Measurements from ENCODE around the gene CMTR2.

The CMTR2 gene

DNA sequence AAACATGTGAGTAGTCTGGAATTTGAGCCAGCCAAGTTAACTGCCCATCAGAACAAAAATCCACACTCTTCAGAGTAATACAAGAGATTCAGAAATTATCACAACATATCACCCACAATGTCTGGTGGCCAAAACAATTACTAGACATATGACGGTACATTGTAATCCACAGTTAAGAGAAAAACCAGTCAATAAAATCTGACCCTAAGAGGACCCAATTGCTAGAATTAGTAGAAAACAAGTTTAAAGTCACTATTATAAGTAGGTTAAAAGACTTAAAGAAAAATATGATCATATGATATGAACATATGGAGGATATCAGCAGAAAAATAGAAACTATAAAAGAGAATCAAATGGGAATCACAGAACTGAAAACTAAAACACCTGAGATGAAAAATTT is 15.8 kb downstream of the CMTR2 start:
- TF ChIP-seq, protein P1, sequence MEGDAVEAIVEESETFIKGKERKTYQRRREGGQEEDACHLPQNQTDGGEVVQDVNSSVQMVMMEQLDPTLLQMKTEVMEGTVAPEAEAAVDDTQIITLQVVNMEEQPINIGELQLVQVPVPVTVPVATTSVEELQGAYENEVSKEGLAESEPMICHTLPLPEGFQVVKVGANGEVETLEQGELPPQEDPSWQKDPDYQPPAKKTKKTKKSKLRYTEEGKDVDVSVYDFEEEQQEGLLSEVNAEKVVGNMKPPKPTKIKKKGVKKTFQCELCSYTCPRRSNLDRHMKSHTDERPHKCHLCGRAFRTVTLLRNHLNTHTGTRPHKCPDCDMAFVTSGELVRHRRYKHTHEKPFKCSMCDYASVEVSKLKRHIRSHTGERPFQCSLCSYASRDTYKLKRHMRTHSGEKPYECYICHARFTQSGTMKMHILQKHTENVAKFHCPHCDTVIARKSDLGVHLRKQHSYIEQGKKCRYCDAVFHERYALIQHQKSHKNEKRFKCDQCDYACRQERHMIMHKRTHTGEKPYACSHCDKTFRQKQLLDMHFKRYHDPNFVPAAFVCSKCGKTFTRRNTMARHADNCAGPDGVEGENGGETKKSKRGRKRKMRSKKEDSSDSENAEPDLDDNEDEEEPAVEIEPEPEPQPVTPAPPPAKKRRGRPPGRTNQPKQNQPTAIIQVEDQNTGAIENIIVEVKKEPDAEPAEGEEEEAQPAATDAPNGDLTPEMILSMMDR (IDR thresholded peaks at IDR 0.05): no peak
- DNase-seq: no peak
- Mint-ChIP-seq H3K4me3 (no peak overlapping the region), H3K36me3 (ENCODE audit: low read depth) (peaks cover 10% of the 10 kb centered on the region), H3K27me3 (ENCODE audit: low read depth, poor library complexity) (peaks cover 9% of the 10 kb centered on the region), H3K4me1 (no peaks in the 10 kb centered on the region), H3K9me3 (peaks cover 25% of the 10 kb centered on the region), H3K27ac (no peak overlapping the region)

DNA sequence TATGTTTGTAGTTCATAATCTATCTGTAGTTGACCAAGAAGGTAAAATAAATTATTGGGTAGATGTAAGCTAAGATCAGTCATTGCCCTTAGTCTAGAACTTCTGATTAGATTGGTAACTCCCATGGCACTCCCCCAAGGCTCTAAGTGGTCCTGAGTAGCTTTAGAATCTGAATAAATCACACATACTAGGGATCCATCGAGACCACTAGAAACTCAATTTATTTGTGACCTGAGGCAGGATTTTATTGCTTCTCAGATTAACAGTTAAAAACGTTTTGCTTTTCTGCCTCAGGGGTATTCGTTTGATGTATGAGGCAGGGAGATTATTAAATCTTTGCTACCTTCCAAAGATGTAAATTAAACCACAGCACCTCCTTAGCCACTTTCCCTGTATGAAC is 24.9 kb downstream of the CMTR2 start:
- DNase-seq: no peak
- H3K9me3 Mint-ChIP-seq: peaks cover 4% of the 10 kb centered on the region
- TF ChIP-seq, protein P1 (IDR thresholded peaks at IDR 0.05): no peak
- no peak overlapping the region for H3K27ac Mint-ChIP-seq
- H3K4me3 Mint-ChIP-seq: no peak overlapping the region
- peaks cover 4% of the 10 kb centered on the region for H3K27me3 Mint-ChIP-seq (ENCODE audit: low read depth, poor library complexity)
- H3K4me1 Mint-ChIP-seq: no peaks in the 10 kb centered on the region
- H3K36me3 Mint-ChIP-seq (ENCODE audit: low read depth): no peaks in the 10 kb centered on the region

DNA sequence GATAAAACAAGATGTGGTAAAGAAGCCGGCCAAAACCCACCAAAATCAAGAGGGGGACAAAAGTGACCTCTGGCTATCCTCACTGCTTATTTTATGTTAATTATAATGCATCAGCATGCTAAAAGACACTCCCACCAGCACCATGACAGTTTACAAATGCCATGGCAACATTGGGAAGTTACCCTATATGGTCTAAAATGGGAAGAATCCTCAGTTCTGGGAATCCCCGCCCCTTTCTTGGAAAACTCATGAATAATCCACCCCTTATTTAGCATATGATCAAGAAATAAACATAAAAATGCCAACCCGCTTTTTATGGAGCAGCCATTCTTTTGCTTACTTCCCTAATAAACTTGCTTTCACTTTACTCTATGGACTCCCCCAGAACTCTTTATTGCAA is 25.6 kb downstream of the CMTR2 start:
- TF ChIP-seq, protein P1 (IDR thresholded peaks at IDR 0.05): no peak
- H3K27ac Mint-ChIP-seq: no peak overlapping the region
- H3K27me3 Mint-ChIP-seq (ENCODE audit: low read depth, poor library complexity): peaks cover 4% of the 10 kb centered on the region
- H3K4me3 Mint-ChIP-seq: no peak overlapping the region
- no peaks in the 10 kb centered on the region for H3K36me3 Mint-ChIP-seq (ENCODE audit: low read depth)
- no peak for DNase-seq
- peaks cover 4% of the 10 kb centered on the region for H3K9me3 Mint-ChIP-seq
- no peaks in the 10 kb centered on the region for H3K4me1 Mint-ChIP-seq

GRCh38 chr16:71262391-71262790 is 26.8 kb downstream of the CMTR2 start:
- peaks cover under 1% of the 10 kb centered on the region for H3K9me3 Mint-ChIP-seq
- no peaks in the 10 kb centered on the region for H3K4me1 Mint-ChIP-seq
- no peak for DNase-seq
- H3K27me3 Mint-ChIP-seq (ENCODE audit: low read depth, poor library complexity): peaks cover 4% of the 10 kb centered on the region
- H3K4me3 Mint-ChIP-seq: no peak overlapping the region
- TF ChIP-seq, protein P1 (IDR thresholded peaks at IDR 0.05): no peak
- H3K36me3 Mint-ChIP-seq (ENCODE audit: low read depth): no peaks in the 10 kb centered on the region
- no peak overlapping the region for H3K27ac Mint-ChIP-seq

DNA sequence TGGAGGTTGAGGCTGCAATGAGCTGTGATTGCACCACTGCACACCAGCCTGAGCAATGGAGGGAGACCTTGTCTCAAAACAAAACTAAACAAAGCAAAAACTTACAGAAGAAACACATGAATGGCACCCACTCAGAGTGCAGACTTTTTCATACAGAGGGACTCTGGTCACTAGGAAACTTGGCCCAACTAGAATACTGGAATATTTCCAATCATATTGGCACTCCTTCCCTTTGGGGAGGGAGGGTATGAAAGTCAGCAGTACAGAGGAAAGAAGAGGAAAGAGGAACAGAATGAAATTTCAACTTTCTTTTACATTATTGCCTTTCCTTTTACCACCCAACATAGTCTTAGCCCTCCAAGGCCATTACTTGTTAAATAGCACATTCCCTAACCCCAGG is 28.2 kb downstream of the CMTR2 start:
- H3K27ac Mint-ChIP-seq: no peak overlapping the region
- no peaks in the 10 kb centered on the region for H3K9me3 Mint-ChIP-seq
- DNase-seq: no peak
- TF ChIP-seq, protein P1 (IDR thresholded peaks at IDR 0.05): no peak
- H3K4me3 Mint-ChIP-seq: no peak overlapping the region
- peaks cover 4% of the 10 kb centered on the region for H3K27me3 Mint-ChIP-seq (ENCODE audit: low read depth, poor library complexity)
- no peaks in the 10 kb centered on the region for H3K36me3 Mint-ChIP-seq (ENCODE audit: low read depth)
- H3K4me1 Mint-ChIP-seq: no peaks in the 10 kb centered on the region

GRCh38 chr16:71259086-71259485 is 30.1 kb downstream of the CMTR2 start:
- H3K9me3 Mint-ChIP-seq: no peaks in the 10 kb centered on the region

More at GRCh38 chr16:71259086-71259485, 30.1 kb downstream of the CMTR2 start:
- TF ChIP-seq, protein P1 (IDR thresholded peaks at IDR 0.05): no peak
- no peak for DNase-seq
- Mint-ChIP-seq H3K27me3 (ENCODE audit: low read depth, poor library complexity) (peaks cover 4% of the 10 kb centered on the region), H3K4me3 (no peak overlapping the region), H3K27ac (no peak overlapping the region), H3K36me3 (ENCODE audit: low read depth) (no peaks in the 10 kb centered on the region), H3K4me1 (peaks cover 15% of the 10 kb centered on the region)
